ENCODE results near the gene METRN. TPM values are rescaled to one million over a fixed set of nuclear protein-coding genes. Genes with fewer than 3 reads are reported as not detected.

Gene METRN
- total and polyA plus RNA-seq, 2 donors (not counting 1 experiment from before 2014, with no cell fraction given), result 6.9 to 10.4 TPM

DNA sequence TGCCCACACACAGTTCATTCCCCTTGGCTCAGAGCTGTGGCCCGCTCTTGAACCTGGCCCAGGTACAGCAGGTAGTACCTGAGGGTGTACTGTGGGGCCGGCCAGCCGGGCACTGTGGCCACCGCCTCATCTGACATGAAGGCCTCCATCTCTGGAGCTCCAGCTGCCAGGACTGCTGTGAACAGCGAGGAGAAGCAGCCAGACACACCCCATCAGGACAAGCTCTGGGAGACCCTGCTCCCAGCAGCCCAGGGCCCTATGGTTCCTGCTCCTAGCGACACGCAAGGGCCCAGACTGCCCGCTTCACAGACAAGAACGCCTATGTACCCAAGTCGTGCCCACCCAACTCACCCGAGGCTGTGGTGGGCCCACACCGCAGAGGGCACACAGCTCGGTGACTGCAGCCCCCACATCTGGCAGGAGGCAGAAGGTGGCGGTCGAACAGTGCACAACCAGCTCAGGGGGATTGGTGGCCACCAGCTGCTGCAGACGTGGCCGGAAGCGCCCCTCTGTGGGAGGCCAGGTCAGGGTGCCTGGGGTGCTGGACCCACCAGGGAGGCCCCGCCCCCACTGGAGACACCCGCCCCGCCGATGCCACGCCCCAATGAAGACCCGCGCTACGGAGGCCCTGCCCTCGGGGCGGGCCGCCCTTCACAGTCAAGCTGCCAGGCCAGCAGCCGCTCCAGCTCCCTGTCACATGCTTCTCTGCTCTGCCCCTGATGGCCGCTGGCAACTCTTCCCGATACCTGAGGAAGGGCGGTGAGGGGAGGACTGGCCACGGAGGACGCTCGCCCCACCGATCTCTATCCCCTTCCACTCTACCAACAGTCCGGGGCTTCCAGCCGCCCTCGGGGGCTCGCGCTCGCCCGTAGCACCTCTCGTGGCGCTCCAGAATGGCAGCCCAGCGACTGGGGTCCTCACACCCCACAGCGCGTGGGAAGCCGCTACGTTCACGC is 35.8 kb upstream of the METRN start:
- Mint-ChIP-seq H3K4me1 (peaks cover 42% of the 10 kb centered on the region), H3K4me3 (peak overlapping the region; percentile 88), H3K27ac (peak overlapping the region; percentile 80), H3K27me3 (peaks cover 6% of the 10 kb centered on the region), H3K9me3 (ENCODE audit: insufficient read depth) (no peaks in the 10 kb centered on the region)
- peaks cover 29 to 61% of the 10 kb centered on the region in 2 donors for H3K4me1 ChIP-seq (ENCODE audit: control insufficient read depth in 2 of 2, insufficient read depth in 2 of 2, low read length in 2 of 2)
- H2AFZ ChIP-seq (ENCODE audit: insufficient read depth, low read depth, low read length, poor library complexity, severe bottlenecking), result peak overlapping the region; percentile 85
- H3K79me2 ChIP-seq (ENCODE audit: control insufficient read depth, insufficient read depth, low read length), result peaks cover 29% of the 10 kb centered on the region
- intact Hi-C loops (cut with micrococcal nuclease), result loop anchor here (1.0 to 5.0 kb wide), 4 partner anchors 11 to 998 kb away; partner anchors contain the start of genes JPT2, METTL26 and RHOT2
- TF ChIP-seq EZH2 (IDR thresholded peaks at IDR 0.05; ENCODE audit: borderline replicate concordance, insufficient read depth, low read depth, low read length, poor library complexity, severe bottlenecking), result no peak
- no peak for TF ChIP-seq CTCF (IDR thresholded peaks at IDR 0.05)
- H3K4me2 ChIP-seq (replicated peaks; ENCODE audit: low read depth, low read length, poor library complexity, severe bottlenecking), result peak overlapping the region; percentile 99
- peak overlapping the region in 1 of 2 donors; percentile 30 for H3K27ac ChIP-seq (ENCODE audit: low read length in 2 of 2)
- H4K20me1 ChIP-seq (ENCODE audit: control insufficient read depth, insufficient read depth, low read length, poor library complexity, severe bottlenecking), result peaks cover 31% of the 10 kb centered on the region
- peaks cover 0 to 7% (median 0%) of the 10 kb centered on the region in 3 donors for H3K9me3 ChIP-seq (ENCODE audit: control extremely low read depth in 1 of 3, control insufficient read depth in 2 of 3, insufficient read depth in 1 of 3, low read length in 2 of 3)
- H3K36me3 ChIP-seq (replicated peaks in 1 of 2; ENCODE audit: control extremely low read depth in 1 of 2, control insufficient read depth in 1 of 2, extremely low read depth in 1 of 2, insufficient read depth in 2 of 2, low read length in 1 of 2), result peaks cover 0 to 17% of the 10 kb centered on the region in 2 experiments
- H3K9ac ChIP-seq (ENCODE audit: low read length), result peak overlapping the region; percentile 73
- ChIA-PET CTCF (no interaction called here), POLR2A (no interaction called here)
- peak; percentile 47 for DNase-seq
- no peak for ATAC-seq (ENCODE audit: low read depth)
- H3K27me3 ChIP-seq (replicated peaks in 1 of 4; ENCODE audit: control extremely low read depth in 1 of 4, control insufficient read depth in 3 of 4, insufficient read depth in 4 of 4, low read length in 3 of 4), result peaks cover 0 to 25% (median 11%) of the 10 kb centered on the region in 4 experiments
- peak overlapping the region in 4 of 5 experiments; percentile 46 to 72 (median 58) for H3K4me3 ChIP-seq (ENCODE audit: control extremely low read depth in 1 of 5, extremely low read depth in 1 of 5, insufficient read depth in 1 of 5, low read depth in 2 of 5, low read length in 4 of 5)
- WGBS (ENCODE audit: insufficient coverage), result 28% methylated on average over 50 of the region's 52 CpGs
